PC-3 (cell line): Measurements from ENCODE around the gene HLA-DRB5. TPM values are rescaled to one million over a fixed set of nuclear protein-coding genes. Genes with fewer than 3 reads are reported as not detected.

ENCODE experiments used
- ATAC-seq: fragments of 200-7000 bp; cut with Tn5 transposase; 2 replicates; pipeline ENCODE4 v1.9.1; 2020; ENCODE audit warnings: mild to moderate bottlenecking, moderate library complexity
- BruUV-seq: library from RNA; stranded (reverse); fragments of 400-500 nt; replicated peaks from 2 replicates; lab custom pipeline; 2021; lab: Mats Ljungman, UMichigan
- CTCF ChIA-PET: fragments of 300-600 bp; sonication (Branson Sonifier 250); formaldehyde crosslinking; loops from one replicate; lab custom pipeline; 2022; ENCODE audit warnings: antibody characterized with exemption; lab: Charles Lee
- POLR2A ChIA-PET: fragments of 300-600 bp; sonication (Branson Sonifier 250); formaldehyde crosslinking; loops from one replicate; lab custom pipeline; 2022; ENCODE audit warnings: antibody characterized with exemption; ENCODE audit not compliant: unreplicated experiment; lab: Charles Lee
- DNase-seq: peaks from one replicate; pipeline ENCODE4 v3.0.0-alpha.2; 2015
- H2AFZ ChIP-seq: fragments of 300-600 bp; sonication (generic); 2 replicates; pipeline ENCODE4 v1.6.0; 2016; ENCODE audit warnings: antibody characterized with exemption, low read length
- H3F3A ChIP-seq: fragments of 300-600 bp; sonication (generic); one replicate; pipeline ENCODE4 v1.6.0; 2017; ENCODE audit warnings: antibody characterized with exemption, low read length, control low read depth, mild to moderate bottlenecking; ENCODE audit not compliant: unreplicated experiment
- H3K27ac ChIP-seq: fragments of 300-600 bp; sonication (generic); 2 replicates; pipeline ENCODE4 v1.5.1; 2016; ENCODE audit warnings: mild to moderate bottlenecking, low read length
- H3K27me3 ChIP-seq: fragments of 300-600 bp; sonication (generic); 2 replicates; pipeline ENCODE4 v1.6.1; 2016; ENCODE audit warnings: low read length, mixed read lengths
- H3K36me3 ChIP-seq: fragments of 300-600 bp; sonication (generic); 2 replicates; pipeline ENCODE4 v1.6.1; 2016; ENCODE audit warnings: low read depth, mixed run types, low read length, mixed read lengths
- H3K4me1 ChIP-seq: fragments of 300-600 bp; sonication (generic); 2 replicates; pipeline ENCODE4 v1.5.1; 2016; ENCODE audit warnings: low read length; ENCODE audit not compliant: insufficient read depth
- H3K4me2 ChIP-seq: fragments of 300-600 bp; sonication (generic); 2 replicates; pipeline ENCODE4 v1.6.0; 2016; ENCODE audit warnings: low read length
- H3K4me3 ChIP-seq: fragments of 300-600 bp; sonication (generic); 2 replicates; pipeline ENCODE4 v1.5.1; 2016; ENCODE audit warnings: mild to moderate bottlenecking, low read length, mixed read lengths
- H3K79me2 ChIP-seq: fragments of 300-600 bp; sonication (generic); 2 replicates; pipeline ENCODE4 v1.6.1; 2017; ENCODE audit warnings: low read length, mixed read lengths
- H3K9ac ChIP-seq: fragments of 300-600 bp; sonication (generic); 2 replicates; pipeline ENCODE4 v1.6.0; 2016; ENCODE audit warnings: mild to moderate bottlenecking, low read length
- H3K9me2 ChIP-seq: fragments of 300-600 bp; sonication (generic); replicated peaks from 2 replicates; pipeline ENCODE4 v1.6.1; 2016; ENCODE audit warnings: mixed run types, low read length, mixed read lengths
- H3K9me3 ChIP-seq: fragments of 300-600 bp; sonication (generic); 2 replicates; pipeline ENCODE4 v1.6.1; 2016; ENCODE audit warnings: low read length, mixed read lengths
- H4K20me1 ChIP-seq: fragments of 300-600 bp; sonication (generic); 2 replicates; pipeline ENCODE4 v1.6.1; 2016; ENCODE audit warnings: low read length, mixed read lengths
- CTCF ChIP-seq: fragments of 300-600 bp; sonication (generic); conservative IDR thresholded peaks from 2 replicates; pipeline ENCODE4 v1.5.1; 2017; ENCODE audit warnings: antibody characterized with exemption, low read depth, mild to moderate bottlenecking, low read length
- EZH2 ChIP-seq: fragments of 300-600 bp; sonication (generic); IDR thresholded peaks from one replicate; pipeline ENCODE4 v1.6.1; 2017; ENCODE audit warnings: antibody characterized with exemption, mild to moderate bottlenecking, low read length; ENCODE audit not compliant: unreplicated experiment
- EZH2phosphoT487 ChIP-seq: fragments of 300-600 bp; sonication (generic); IDR thresholded peaks from 2 replicates; pipeline ENCODE4 v1.6.1; 2018; ENCODE audit warnings: mild to moderate bottlenecking, antibody characterized with exemption, low read length, borderline replicate concordance
- intact Hi-C: fragments of 100-400 bp; cut with micrococcal nuclease; formaldehyde crosslinking; loops from 2 replicates; pipeline ENCODE4 v1.9.0; 2023
- total RNA-seq: library from RNA; depleted of rRNA; stranded (reverse); fragments of >200 nt; gene quantifications from 2 replicates; pipeline ENCODE4 v1.2.3, GENCODE V29; 2014

Gene HLA-DRB5
- total RNA-seq, 1 experiment from 2014 or later: not detected

GRCh38 chr6:32576250-32576649 is 46.2 kb upstream of the HLA-DRB5 start:
- Histone ChIP-seq H3K27me3 (peaks cover 13% of the 10 kb centered on the region), H2AFZ (no peak overlapping the region), H3K4me1 (no peaks in the 10 kb centered on the region), H3K9ac (no peak overlapping the region), H3F3A (no peaks in the 10 kb centered on the region), H3K36me3 (no peaks in the 10 kb centered on the region), H3K4me2 (no peak overlapping the region), H3K27ac (no peak overlapping the region), H3K4me3 (no peak overlapping the region), H4K20me1 (no peaks in the 10 kb centered on the region), H3K79me2 (no peaks in the 10 kb centered on the region), H3K9me2 (no peaks in the 10 kb centered on the region), H3K9me3 (no peaks in the 10 kb centered on the region)
- intact Hi-C loops: no loop called here
- DNase-seq (no peak), ATAC-seq (no peak)
- BruUV-seq: no TSS peak
- TF ChIP-seq EZH2: no peak
- TF ChIP-seq CTCF: no peak
- no peak for TF ChIP-seq EZH2phosphoT487
- ChIA-PET CTCF (no interaction called here), POLR2A (no interaction called here)

GRCh38 chr6:32570363-32570905 is 40.3 kb upstream of the HLA-DRB5 start:
- DNase-seq: no peak
- intact Hi-C loops: loop anchor here (5.0 kb wide), 1 partner anchor 43 kb away; no protein-coding TSS in a partner anchor
- Histone ChIP-seq H2AFZ (no peak overlapping the region), H3K4me3 (no peak overlapping the region), H3K4me2 (no peak overlapping the region), H3K79me2 (no peaks in the 10 kb centered on the region), H3K36me3 (no peaks in the 10 kb centered on the region), H3K9ac (no peak overlapping the region), H3K27ac (no peak overlapping the region), H4K20me1 (no peaks in the 10 kb centered on the region), H3K9me3 (no peaks in the 10 kb centered on the region), H3K27me3 (peaks cover 8% of the 10 kb centered on the region; the same call in 1 of the 2 replicates), H3F3A (no peaks in the 10 kb centered on the region), H3K4me1 (no peaks in the 10 kb centered on the region), H3K9me2 (no peaks in the 10 kb centered on the region)
- ChIA-PET CTCF (no interaction called here), POLR2A (no interaction called here)
- no TSS peak for BruUV-seq
- TF ChIP-seq EZH2: no peak
- no peak for ATAC-seq

GRCh38 chr6:32568561-32568960 is 38.5 kb upstream of the HLA-DRB5 start:
- no peak overlapping the region for H3K9ac ChIP-seq
- BruUV-seq: no TSS peak
- ATAC-seq (no peak), DNase-seq (no peak)
- no peaks in the 10 kb centered on the region for H3K4me1 ChIP-seq
- H4K20me1 ChIP-seq: no peaks in the 10 kb centered on the region
- POLR2A ChIA-PET: no interaction called here
- H3K27me3 ChIP-seq: no peaks in the 10 kb centered on the region
- H3K36me3 ChIP-seq: no peaks in the 10 kb centered on the region
- H3K27ac ChIP-seq: no peak overlapping the region
- no peak overlapping the region for H2AFZ ChIP-seq
- CTCF ChIA-PET: no interaction called here
- no peaks in the 10 kb centered on the region for H3F3A ChIP-seq
- no peaks in the 10 kb centered on the region for H3K79me2 ChIP-seq
- intact Hi-C loops: no loop called here
- H3K9me2 ChIP-seq: no peaks in the 10 kb centered on the region
- no peak for TF ChIP-seq EZH2
- no peak for TF ChIP-seq EZH2phosphoT487
- no peak for TF ChIP-seq CTCF
- no peak overlapping the region for H3K4me3 ChIP-seq
- H3K9me3 ChIP-seq: no peaks in the 10 kb centered on the region
- H3K4me2 ChIP-seq: no peak overlapping the region
